Measurements from ENCODE around the gene TTLL5.
"Not testable (repeated sequence)": the region's sequence is repeated elsewhere in the genome, so short reads cannot be mapped to it uniquely, and the experiment has no call there.

TTLL5 gene

DNA sequence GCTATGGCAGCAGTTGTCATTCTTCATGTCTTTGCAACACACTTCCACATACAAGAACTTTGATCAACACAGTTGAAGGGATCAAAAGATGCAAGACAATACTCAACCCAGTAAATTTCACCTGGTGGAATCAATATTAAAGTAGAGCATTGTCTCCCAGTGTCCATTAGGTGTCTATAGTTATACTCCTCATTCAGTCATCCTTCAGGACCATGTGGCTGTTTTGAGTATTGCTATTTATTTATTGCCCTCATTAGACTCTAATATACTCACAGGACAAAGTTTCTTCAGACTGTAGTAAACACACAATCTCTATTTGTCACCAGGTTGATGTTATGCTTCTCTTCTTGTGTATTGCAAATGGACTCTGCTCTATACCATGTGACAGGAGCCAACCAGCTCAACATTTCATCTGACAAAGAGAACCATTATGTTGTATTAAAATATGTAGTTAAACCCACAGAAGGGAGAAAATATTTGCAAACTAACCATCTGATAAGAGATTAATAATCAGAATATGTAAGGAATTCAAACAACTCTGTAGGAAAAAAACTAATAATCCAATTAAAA lies 174.2 kb downstream of the TTLL5 start:
- no peak for DNase-seq

DNA sequence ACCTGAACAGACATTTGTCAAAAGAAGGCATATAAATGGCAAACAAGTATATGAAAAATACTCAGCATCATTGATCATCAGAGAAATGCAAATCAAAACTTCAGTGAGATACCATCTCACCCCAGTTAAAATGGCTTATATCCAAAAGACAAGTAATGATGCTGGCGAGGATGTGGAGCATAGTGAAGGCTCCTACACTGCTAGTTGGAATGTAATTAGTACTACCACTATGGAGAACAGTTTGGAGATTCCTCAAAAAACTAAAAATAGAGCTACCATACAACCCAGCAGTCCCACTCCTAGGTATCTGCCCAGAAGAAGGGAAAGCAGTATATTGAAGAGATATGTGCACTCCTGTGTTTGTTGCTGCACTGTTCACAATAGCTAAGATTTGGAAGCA lies 174.7 kb downstream of the TTLL5 start:
- DNase-seq: no peak

DNA sequence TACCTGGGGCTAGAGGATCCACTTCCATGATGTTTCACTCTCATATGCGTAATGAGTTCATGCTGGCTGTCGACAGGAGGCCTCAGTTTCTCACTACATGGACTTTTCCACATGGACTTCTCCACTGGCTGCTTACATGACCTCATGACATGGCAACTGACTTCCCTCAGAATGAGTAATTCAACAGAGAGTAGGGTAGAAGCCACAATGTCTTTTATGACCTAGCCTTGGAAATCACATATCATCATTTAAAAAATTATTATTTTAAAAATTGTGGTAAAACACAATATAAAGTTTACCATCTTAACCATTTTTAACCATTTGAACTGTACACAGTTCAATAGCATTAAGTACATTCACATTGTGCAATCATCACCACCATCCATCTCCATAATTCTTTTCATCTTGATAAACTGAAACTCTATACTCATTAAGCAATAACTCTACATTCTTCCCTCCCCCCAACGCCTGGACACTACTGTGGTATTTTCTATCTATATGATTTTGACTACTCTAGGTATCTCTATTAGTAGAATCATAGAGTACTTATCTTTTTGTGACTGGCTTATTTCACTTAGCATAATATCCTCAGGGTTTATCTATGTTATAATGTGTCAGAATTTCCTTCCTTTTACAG lies 176.2 kb downstream of the TTLL5 start:
- no peak for DNase-seq

DNA sequence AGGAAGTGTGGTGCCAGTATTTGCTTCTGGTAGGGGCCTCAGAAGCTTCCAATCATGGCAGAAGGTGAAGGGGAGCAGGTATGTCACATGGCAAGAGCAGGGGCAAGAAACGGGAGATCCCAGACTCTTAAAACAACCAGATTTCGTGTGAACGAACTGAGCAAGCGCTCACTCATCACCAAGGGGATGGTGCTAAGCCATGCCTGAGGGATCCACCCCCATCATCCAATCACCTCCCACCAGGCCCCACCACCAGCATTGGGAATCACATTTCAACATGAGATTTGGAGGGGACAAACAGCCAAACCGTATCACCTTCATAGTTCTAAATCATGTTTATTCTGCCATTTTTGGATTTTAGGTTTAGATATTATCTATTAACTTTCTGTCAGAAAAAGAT lies 179.9 kb downstream of the TTLL5 start:
- no peak for DNase-seq

- DNase-seq: no peak
These were observed 181.5 kb downstream of the TTLL5 start for GRCh38 chr14:75842551-75842950.

DNA sequence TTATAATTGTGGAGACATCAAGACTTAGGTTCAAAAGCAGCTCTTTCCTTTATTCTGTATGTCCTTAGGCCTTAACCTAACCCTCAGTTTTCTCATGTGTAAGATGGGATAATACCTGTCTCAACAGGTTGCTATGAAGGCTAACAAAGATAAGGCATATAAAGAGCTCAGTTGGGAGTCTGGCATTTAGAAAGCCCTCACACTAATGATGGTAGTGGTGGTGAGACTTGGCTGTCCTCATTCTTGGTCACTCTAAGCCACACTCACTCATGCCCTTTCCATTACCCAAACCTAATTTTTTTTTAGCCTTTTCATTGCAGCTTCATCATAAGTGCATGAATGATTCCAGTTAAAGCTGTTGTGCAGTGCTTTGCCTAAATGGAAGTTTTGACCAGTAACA lies 183.4 kb downstream of the TTLL5 start:
- DNase-seq: no peak

DNA sequence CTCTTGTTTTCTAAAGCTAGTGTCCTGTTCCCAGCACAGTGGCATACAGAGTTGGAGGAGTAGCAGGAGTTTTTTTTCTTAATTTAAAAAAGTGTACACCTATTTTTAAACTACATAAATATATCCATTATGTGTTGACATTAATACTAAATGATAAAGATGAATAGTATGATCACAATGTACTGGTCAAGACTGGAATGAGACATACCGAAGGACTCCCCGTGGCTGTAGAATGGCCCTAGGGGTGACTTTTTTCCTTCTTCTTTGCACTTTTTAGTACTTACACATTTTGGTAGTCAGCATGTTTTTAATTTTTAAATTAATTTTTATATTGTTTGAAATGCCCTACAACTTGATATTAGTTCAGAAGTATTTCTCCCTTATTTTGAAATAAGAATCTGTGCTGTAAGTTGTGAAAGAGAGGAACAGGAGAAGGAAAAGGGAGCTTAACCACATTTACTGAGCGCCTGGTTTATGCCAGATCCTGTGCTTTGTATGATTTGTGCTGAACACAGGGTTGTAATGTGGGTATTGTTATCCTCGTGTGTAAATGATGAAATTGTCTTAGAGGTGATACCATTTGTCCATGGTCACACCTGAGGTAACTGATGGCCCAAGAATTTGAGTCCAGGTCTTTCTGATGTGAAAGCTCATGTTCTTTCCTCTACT lies 184.2 kb downstream of the TTLL5 start:
- no peak for DNase-seq

DNA sequence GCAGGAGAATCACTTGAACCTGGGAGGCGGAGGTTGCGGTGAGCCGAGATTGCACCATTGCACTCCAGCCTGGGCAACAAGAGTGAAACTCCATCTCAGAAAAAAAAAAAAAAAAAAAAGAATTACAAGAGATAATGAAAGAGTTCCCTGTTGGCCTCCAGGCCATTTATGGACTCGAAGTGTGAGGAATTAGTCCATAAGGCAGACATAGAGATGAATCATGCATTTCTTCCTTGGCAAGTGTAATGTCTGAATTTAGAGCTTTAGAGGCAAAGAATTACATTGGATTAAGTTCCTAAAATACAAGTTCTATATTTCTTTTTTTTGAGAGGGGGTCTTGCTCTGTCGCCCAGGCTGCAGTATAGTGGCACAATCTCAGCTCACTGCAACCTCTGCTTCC lies 185.6 kb downstream of the TTLL5 start:
- DNase-seq: not testable (repeated sequence)

DNA sequence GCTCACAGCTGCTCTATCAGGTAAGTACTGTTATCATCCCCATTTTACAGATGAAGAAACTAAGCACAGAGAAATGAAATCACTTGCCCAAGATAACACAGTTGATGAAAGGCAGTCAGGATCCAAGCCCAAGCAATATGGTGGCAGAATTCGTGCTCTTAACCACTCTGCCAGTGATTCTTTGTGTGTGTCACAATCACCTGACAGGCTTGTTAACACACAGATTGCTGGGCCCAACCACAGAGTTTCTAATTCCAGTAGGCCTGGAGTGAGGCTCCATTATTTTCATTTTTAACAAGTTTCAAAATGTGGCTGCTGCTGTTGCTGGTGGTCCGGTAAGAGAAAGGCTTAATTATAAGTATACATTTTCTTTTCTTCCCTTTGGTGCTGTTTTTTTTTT lies 186.5 kb downstream of the TTLL5 start:
- DNase-seq: no peak

- no peak for DNase-seq
These were observed 187.3 kb downstream of the TTLL5 start for GRCh38 chr14:75848167-75848913.

GRCh38 chr14:75849300-75849895 lies 188.4 kb downstream of the TTLL5 start:
- DNase-seq: no peak

DNA sequence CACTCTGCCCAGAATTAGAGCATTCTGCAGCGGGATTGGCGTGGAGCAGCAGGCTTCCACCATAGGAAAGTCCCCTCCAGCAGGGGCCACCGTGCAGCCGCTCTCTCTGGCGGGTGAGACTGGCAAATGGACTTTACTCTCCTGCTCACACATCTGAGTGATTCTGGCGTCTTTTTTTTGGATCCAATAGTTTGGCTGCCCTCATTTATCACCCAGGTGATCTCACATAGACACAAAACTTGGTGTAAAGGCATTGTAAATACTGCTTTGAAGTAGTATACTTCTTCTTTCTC lies 190.5 kb downstream of the TTLL5 start:
- DNase-seq: no peak

DNA sequence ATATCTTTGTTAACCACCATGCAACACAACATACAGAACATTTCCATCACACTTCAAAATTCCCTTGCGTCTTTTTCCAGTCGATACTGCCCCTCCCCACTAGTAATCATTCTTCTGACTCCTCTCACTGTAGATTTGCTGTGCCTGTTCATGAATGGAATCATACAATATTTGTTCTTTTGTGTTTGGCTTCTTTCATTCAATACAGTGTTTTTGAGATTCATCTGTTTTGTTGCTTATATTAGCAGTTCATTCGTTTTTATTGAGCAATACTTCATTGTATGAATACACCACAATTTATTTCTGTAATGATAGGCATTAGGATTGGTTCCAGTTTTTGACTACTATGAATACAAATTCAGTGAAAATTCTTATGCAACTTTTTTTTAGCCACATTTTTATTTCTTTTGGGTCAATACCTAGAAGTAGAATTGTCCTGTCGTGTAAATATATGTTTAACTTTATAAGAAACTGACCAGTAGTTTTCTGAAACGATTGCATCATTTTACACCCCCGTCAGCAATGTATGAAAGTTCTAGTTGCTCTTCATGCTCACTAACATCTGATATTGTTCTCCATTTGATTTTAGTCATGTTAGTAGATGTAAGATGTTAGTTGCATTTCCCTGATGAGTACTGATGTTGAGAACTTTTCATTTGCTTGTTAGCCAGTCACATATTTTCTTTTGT lies 193.2 kb downstream of the TTLL5 start:
- DNase-seq: no peak

DNA sequence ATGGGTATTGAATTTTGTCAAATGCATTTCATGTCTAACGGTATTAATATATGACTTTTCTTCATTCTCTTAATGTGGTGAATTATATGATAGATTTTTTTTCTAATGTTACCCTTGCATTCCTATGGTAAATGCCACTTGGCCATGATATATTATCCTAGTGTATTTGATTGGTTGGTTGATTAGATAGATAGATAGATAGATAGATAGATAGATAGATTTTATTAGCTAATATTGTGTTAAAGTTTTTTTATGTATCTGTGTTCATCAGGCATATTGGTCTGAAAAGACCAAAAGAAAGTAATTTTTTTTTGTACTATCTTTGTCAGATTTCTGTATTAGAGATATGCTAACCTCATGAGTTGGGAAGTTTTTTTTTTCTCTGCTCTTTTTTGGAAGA lies 196.2 kb downstream of the TTLL5 start:
- no peak for DNase-seq

DNA sequence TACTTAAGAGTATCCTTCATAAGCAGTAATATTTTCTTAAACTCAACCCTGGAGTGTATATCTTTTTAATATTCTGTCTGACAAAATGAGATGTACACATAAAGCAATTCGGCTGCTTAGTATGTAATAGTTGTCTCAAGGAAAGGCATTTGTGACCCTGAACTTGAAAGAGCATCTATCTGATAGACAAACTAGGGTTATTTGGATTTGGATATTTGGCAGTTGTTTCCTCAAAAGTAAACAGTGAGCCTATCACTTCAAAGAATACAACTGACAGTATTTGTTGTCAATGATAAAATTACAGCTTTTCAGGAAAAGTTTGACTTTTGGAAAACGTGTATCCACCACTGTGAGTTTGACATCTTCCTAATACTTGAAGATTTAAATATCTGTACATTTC lies 197.3 kb downstream of the TTLL5 start:
- no peak for DNase-seq

DNA sequence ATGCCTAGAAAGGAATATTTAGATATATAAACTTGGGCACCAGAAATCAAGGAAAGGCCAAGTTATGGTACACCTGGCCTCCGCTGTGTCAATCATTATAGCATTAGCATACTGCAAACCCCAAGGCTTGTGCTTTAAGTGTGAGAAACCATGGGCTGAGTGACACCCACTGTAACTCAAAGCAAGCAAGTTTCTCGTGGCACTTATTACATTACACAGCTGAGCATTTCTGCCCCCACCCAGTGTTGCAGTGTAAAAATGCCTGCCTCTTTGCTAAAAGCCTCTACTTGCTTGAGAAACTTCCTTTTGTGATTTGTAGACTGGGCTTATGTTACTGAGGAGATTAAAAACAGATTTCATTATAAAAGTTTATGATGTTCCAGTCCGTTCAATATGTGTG lies 198.7 kb downstream of the TTLL5 start:
- no peak for DNase-seq

DNA sequence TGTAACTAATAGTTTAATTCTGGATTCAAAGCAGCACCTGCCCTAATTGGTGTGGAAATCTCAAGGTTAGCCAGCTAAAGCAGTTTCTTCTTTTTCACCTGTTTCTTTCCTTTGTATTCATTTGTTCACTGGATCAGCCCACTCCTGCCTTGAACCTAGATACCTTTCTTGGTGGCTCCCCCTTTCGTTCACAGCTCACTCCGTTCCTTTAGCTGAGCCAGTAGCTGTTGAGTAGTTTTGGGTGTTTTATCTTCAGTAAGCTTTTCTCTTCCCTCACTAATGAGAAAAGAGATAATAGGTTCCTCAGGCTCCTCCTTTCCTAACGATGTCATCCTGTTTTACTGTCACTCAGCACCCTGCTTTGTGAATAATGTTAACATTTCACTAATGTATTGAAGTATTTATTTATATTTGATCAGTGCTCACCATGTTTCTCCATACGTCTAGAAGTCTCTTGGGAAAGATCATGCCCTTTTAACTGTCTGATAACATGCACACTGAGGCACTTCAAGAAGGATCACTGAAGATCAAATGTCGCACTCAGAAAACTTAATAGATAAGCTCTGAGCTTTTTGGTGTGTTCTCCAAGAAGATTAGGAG lies 199.6 kb downstream of the TTLL5 start:
- DNase-seq: no peak

DNA sequence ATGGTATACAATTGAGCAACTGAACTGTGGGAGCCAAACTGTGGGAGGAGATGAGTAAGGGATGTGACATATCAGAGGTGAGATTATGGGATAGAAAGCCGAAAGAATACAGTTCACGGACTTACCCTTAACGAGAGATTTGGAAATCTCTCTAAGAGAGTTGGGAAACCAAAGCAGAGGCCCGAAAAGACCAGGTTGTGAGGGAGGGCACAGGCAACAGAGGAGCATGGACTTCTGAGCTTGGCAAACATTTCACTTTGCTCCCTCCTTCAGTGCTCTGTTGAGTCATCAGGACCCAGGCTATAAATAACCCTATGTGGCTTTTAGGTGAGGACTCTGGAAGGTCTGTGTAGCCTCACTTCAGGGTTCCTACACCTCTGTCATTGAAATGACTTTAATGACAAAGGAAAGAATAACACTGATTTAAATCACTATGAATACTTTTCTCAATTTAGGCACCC lies 200.1 kb downstream of the TTLL5 start:
- DNase-seq: peak; percentile 70

DNA sequence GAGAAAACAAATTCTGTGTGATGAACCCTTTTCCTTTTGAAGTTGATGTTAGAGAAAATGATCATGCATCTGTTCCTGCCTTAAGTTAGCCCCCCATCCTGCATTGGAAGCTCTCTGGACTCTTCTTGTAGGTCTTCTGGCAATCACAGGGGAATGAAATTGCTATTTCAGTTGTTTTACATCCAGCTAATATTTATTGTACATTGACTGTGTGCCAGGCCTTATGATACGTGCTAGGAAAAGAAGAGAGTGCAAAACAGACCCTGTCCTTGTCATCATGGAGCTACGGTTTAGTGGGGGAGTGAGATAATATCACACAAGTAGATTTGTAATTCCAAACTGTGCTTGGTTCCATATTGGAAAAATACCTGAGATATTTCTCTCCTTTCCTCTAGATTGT lies 202.2 kb downstream of the TTLL5 start:
- no peak for DNase-seq

- DNase-seq: no peak
These were observed 203.3 kb downstream of the TTLL5 start for GRCh38 chr14:75864352-75864751.

- no peak for DNase-seq
These were observed 204.5 kb downstream of the TTLL5 start for GRCh38 chr14:75865531-75865930.

- DNase-seq: no peak
These were observed 205.9 kb downstream of the TTLL5 start for GRCh38 chr14:75866970-75867369.
